Hepatocyte (in vitro differentiated cells): ENCODE results near the gene DLEU7.

Experiments used
- CTCF ChIP-seq: fragments of 200-600 bp; sonication (generic); IDR thresholded peaks from 2 replicates; pipeline ENCODE4 v1.5.1; 2016; ENCODE audit warnings: antibody characterized with exemption, mild to moderate bottlenecking; ENCODE audit not compliant: poor library complexity
- EZH2 ChIP-seq: fragments of 200-600 bp; sonication (generic); IDR thresholded peaks from 2 replicates; pipeline ENCODE4 v1.6.1; 2016; ENCODE audit warnings: antibody characterized with exemption, mild to moderate bottlenecking, borderline replicate concordance

GRCh38 chr13:50882816-50883435 is 39.4 kb upstream of the DLEU7 start:
- TF ChIP-seq EZH2 (no peak), CTCF (no peak)
